ENCODE measurements around the gene SYNE3. TPM values are rescaled to one million over a fixed set of nuclear protein-coding genes. Genes with fewer than 3 reads are reported as not detected.

SYNE3 gene
- total and polyA plus RNA-seq, 3 donors from 2014 or later, result 8.3 to 38.9 (median 37.6) TPM

DNA sequence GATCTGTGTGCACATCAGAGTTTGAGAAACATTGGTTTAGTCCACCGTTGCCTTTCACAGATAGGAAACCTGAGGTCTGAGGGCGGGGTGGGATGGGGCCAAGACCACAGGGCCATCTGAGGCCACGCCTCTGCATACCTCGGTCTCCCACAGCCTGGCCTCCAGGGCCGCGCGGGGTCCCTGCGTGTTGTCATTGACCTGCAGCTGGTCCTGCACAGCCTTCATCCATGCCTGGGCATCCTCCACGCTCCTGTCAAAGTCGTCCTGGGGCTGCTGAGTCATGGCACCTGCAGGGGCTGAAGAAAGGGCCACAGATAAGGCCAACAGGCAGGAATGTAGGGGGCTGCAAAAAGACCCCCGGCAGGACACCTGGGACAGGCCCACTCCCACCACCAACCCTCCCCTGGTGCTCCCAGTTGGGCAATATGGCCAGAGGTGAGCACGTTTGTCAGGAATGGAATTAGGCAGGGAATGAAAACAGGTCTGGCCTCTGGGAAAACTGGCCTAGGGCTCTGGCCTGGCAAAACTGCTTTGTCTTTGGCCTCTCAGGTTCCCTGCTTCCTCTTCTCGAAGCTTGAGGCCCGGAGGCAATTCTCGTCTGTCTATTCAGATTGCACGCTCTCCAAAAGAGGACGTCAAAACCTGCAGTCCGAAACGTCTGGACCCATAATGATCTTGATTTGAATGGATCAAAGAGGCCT, 40.8 kb downstream of the SYNE3 start:
- TF ChIP-seq, protein P1, sequence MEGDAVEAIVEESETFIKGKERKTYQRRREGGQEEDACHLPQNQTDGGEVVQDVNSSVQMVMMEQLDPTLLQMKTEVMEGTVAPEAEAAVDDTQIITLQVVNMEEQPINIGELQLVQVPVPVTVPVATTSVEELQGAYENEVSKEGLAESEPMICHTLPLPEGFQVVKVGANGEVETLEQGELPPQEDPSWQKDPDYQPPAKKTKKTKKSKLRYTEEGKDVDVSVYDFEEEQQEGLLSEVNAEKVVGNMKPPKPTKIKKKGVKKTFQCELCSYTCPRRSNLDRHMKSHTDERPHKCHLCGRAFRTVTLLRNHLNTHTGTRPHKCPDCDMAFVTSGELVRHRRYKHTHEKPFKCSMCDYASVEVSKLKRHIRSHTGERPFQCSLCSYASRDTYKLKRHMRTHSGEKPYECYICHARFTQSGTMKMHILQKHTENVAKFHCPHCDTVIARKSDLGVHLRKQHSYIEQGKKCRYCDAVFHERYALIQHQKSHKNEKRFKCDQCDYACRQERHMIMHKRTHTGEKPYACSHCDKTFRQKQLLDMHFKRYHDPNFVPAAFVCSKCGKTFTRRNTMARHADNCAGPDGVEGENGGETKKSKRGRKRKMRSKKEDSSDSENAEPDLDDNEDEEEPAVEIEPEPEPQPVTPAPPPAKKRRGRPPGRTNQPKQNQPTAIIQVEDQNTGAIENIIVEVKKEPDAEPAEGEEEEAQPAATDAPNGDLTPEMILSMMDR (IDR thresholded peaks at IDR 0.05), result no peak
- no peak for TF ChIP-seq POLR2A (IDR thresholded peaks at IDR 0.05)
- H3K27me3 ChIP-seq, result no peaks in the 10 kb centered on the region
- H3K4me3 ChIP-seq, result no peak overlapping the region
- WGBS, 2 donors, result 85 to 92% methylated on average over 19 of the region's 19 CpGs
- H3K27ac ChIP-seq, result no peak overlapping the region
- intact Hi-C loops (cut with DNase I; ENCODE audit: low total_unique reads), result no loop called here
- H3K36me3 ChIP-seq (ENCODE audit: low read depth, missing control alignments), result no peaks in the 10 kb centered on the region
- H3K4me1 ChIP-seq, result peaks cover 44% of the 10 kb centered on the region
- DNase-seq, result no peak
- H3K9me3 ChIP-seq, result no peaks in the 10 kb centered on the region

DNA sequence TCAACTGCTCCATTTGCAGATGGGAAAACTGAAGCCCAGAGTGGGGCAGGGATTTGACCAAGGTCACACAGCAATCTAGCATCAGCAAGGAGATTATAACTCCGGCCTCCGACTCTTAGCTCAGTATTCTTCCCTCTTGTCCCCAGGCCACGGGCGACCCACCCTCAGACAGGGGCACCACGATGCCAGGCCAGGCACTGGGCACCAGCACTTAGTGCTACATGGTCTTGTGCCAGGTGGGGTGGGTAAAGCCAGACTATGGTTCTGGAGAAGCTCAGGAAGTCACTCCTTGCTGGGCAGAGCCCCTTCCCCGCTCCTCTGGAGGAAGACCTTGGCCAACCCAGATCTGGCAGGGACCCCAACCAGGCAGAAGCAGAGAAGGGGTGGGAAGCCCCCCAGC, 41.5 kb downstream of the SYNE3 start:
- WGBS, 2 donors, result 93 to 94% methylated on average over 2 to 6 of the region's 6 CpGs
- H3K9me3 ChIP-seq, result no peaks in the 10 kb centered on the region
- intact Hi-C loops (cut with DNase I; ENCODE audit: low total_unique reads), result no loop called here
- peaks cover 44% of the 10 kb centered on the region for H3K4me1 ChIP-seq
- H3K36me3 ChIP-seq (ENCODE audit: low read depth, missing control alignments), result no peaks in the 10 kb centered on the region
- H3K4me3 ChIP-seq, result no peak overlapping the region
- TF ChIP-seq, protein P1 (IDR thresholded peaks at IDR 0.05), result no peak
- no peak for TF ChIP-seq POLR2A (IDR thresholded peaks at IDR 0.05)
- no peak overlapping the region for H3K27ac ChIP-seq
- no peak for DNase-seq
- H3K27me3 ChIP-seq, result no peaks in the 10 kb centered on the region

DNA sequence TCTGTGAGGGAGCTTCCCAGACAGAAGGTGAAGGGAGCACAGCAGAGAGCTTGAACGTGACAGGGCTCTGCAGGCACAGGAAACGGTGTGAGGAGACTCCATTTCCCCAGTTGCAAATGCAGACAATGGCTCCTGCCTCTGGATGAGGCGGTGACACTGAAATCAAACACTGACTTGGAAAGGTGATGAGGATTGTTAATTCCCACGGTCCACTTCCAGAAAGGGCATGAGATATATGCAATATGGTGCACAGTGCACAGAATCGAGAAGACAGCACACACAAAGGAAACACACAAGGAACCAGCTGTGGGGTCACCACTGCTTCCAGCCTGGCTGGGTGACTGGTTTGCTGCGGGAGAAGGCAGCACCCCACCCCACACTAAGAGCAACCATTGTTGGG, 42.0 kb downstream of the SYNE3 start:
- Histone ChIP-seq H3K27ac (no peak overlapping the region), H3K36me3 (ENCODE audit: low read depth, missing control alignments) (no peaks in the 10 kb centered on the region), H3K4me1 (peaks cover 41% of the 10 kb centered on the region), H3K4me3 (no peak overlapping the region), H3K9me3 (no peaks in the 10 kb centered on the region), H3K27me3 (no peaks in the 10 kb centered on the region)
- WGBS, 2 donors, result 90 to 93% methylated on average over 6 of the region's 6 CpGs
- intact Hi-C loops (cut with DNase I; ENCODE audit: low total_unique reads), result no loop called here
- no peak for DNase-seq
- TF ChIP-seq, protein P1 (IDR thresholded peaks at IDR 0.05), result no peak
- TF ChIP-seq POLR2A (IDR thresholded peaks at IDR 0.05), result no peak

DNA sequence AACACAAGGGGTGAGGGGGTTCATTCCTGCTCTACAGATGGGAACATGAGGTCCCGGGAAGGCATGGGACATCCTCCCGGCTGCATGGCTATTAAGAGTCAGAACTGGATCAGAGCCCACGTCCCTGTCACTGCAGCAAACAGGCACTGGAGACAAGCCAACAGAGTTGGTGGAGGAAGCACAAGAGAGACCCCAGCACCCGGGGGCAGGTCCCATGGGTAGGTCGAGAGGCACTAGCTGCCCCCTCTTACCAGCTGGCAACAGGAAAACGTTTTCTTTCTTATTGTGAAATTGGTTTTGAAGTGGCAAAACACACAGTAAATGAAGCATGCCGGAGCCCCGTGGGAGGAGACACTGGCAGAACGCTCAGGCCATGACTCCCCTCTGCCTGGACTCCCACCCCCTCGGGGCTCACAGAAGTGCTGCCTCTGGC, 43.6 kb downstream of the SYNE3 start:
- TF ChIP-seq, protein P1 (IDR thresholded peaks at IDR 0.05), result no peak
- intact Hi-C loops (cut with DNase I; ENCODE audit: low total_unique reads), result no loop called here
- Histone ChIP-seq H3K4me1 (peaks cover 39% of the 10 kb centered on the region), H3K36me3 (ENCODE audit: low read depth, missing control alignments) (no peaks in the 10 kb centered on the region), H3K27me3 (no peaks in the 10 kb centered on the region), H3K27ac (no peak overlapping the region), H3K9me3 (no peaks in the 10 kb centered on the region), H3K4me3 (no peak overlapping the region)
- DNase-seq, result no peak
- 46 to 58% methylated on average over 3 to 10 of the region's 10 CpGs for WGBS, 2 donors

DNA sequence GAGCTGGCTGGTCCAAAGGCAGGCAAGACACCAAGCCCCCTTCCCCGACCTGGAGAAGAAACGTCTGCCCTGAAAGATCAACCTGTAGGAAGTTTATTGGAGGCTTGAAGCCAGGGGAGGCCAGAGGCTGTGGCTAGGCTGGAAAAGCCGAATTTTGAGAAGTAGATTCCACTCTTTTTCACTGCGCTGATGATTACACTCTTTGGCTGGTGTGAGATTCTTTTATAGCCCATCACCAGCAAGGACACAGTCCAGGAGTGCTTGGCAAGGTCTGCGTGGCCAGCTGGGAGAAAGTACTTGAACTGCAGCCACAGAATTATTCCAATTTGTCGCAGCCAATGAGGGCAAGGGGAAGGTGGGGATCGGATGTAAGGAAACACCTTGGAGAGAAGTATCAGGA, 45.0 kb downstream of the SYNE3 start:
- intact Hi-C loops (cut with DNase I; ENCODE audit: low total_unique reads), result no loop called here
- Histone ChIP-seq H3K27ac (peak overlapping the region in 1 of 2 donors; percentile 50), H3K9me3 (no peaks in the 10 kb centered on the region), H3K27me3 (no peaks in the 10 kb centered on the region), H3K4me3 (no peak overlapping the region), H3K4me1 (peaks cover 35% of the 10 kb centered on the region), H3K36me3 (ENCODE audit: low read depth, missing control alignments) (no peaks in the 10 kb centered on the region)
- DNase-seq, result no peak
- 50 to 67% methylated on average over 6 to 7 of the region's 7 CpGs for WGBS, 2 donors
- TF ChIP-seq, protein P1 (IDR thresholded peaks at IDR 0.05), result no peak
